ENCODE data around the gene CRPPA. TPM values are rescaled to one million over a fixed set of nuclear protein-coding genes. Genes with fewer than 3 reads are reported as not detected.

CRPPA gene
- polyA plus RNA-seq, 3 donors from 2014 or later = 0.28 to 0.82 (median 0.65) TPM

GRCh38 chr7:16438988-16439387, 17.6 kb upstream of the CRPPA start:
- DNase-seq = no peak
- peaks cover 0 to 2% (median 0%) of the 10 kb centered on the region in 3 donors for H3K27me3 Mint-ChIP-seq (ENCODE audit: low read depth in 3 of 3)
- H3K36me3 Mint-ChIP-seq = peaks cover 0 to 4% (median 0%) of the 10 kb centered on the region in 3 donors
- no peaks in the 10 kb centered on the region for H3K9me3 Mint-ChIP-seq
- no peak overlapping the region for H3K27ac Mint-ChIP-seq
- no peak overlapping the region for H3K4me3 Mint-ChIP-seq
- H3K4me1 Mint-ChIP-seq = no peaks in the 10 kb centered on the region

- Mint-ChIP-seq H3K4me1 (peaks cover 0 to 6% of the 10 kb centered on the region in 2 donors), H3K36me3 (no peaks in the 10 kb centered on the region), H3K27me3 (ENCODE audit: low read depth in 3 of 3) (no peaks in the 10 kb centered on the region), H3K27ac (no peak overlapping the region), H3K9me3 (no peaks in the 10 kb centered on the region), H3K4me3 (no peak overlapping the region)
- no peak for DNase-seq
Observed at GRCh38 chr7:16436306-16436705, 15.0 kb upstream of the CRPPA start.

- Mint-ChIP-seq H3K9me3 (no peaks in the 10 kb centered on the region), H3K27ac (peak overlapping the region in 1 of 6 donors; percentile 13), H3K36me3 (no peaks in the 10 kb centered on the region), H3K4me1 (peaks cover 2 to 11% of the 10 kb centered on the region in 2 donors), H3K27me3 (ENCODE audit: low read depth in 3 of 3) (no peaks in the 10 kb centered on the region), H3K4me3 (no peak overlapping the region)
- DNase-seq = no peak
Observed at GRCh38 chr7:16433568-16434122, 12.3 kb upstream of the CRPPA start.

GRCh38 chr7:16432425-16432731, 11.0 kb upstream of the CRPPA start:
- H3K4me3 Mint-ChIP-seq = no peak overlapping the region
- H3K9me3 Mint-ChIP-seq = no peaks in the 10 kb centered on the region
- H3K36me3 Mint-ChIP-seq = no peaks in the 10 kb centered on the region
- DNase-seq = no peak
- H3K4me1 Mint-ChIP-seq = peaks cover 3 to 15% of the 10 kb centered on the region in 2 donors
- no peaks in the 10 kb centered on the region for H3K27me3 Mint-ChIP-seq (ENCODE audit: low read depth in 3 of 3)
- no peak overlapping the region for H3K27ac Mint-ChIP-seq

- Mint-ChIP-seq H3K27me3 (ENCODE audit: low read depth in 3 of 3) (no peaks in the 10 kb centered on the region), H3K36me3 (no peaks in the 10 kb centered on the region), H3K9me3 (no peaks in the 10 kb centered on the region), H3K4me1 (peaks cover 3 to 15% of the 10 kb centered on the region in 2 donors), H3K27ac (no peak overlapping the region), H3K4me3 (no peak overlapping the region)
- DNase-seq = peak in 2 of 3 donors; percentile 17 to 24
Observed at GRCh38 chr7:16431646-16432424, 10.5 kb upstream of the CRPPA start.

GRCh38 chr7:16430133-16430532, 8.8 kb upstream of the CRPPA start:
- Mint-ChIP-seq H3K9me3 (no peaks in the 10 kb centered on the region), H3K27me3 (ENCODE audit: low read depth in 3 of 3) (no peaks in the 10 kb centered on the region), H3K4me1 (peaks cover 3 to 15% of the 10 kb centered on the region in 2 donors), H3K27ac (no peak overlapping the region), H3K4me3 (no peak overlapping the region), H3K36me3 (no peaks in the 10 kb centered on the region)
- no peak for DNase-seq

- H3K4me1 Mint-ChIP-seq = peaks cover 3 to 13% of the 10 kb centered on the region in 2 donors
- H3K27ac Mint-ChIP-seq = no peak overlapping the region
- peaks cover 0 to 3% (median 0%) of the 10 kb centered on the region in 3 donors for H3K27me3 Mint-ChIP-seq (ENCODE audit: low read depth in 3 of 3)
- H3K9me3 Mint-ChIP-seq = no peaks in the 10 kb centered on the region
- no peak for DNase-seq
- H3K4me3 Mint-ChIP-seq = no peak overlapping the region
- no peaks in the 10 kb centered on the region for H3K36me3 Mint-ChIP-seq
Observed at GRCh38 chr7:16428672-16429071, 7.3 kb upstream of the CRPPA start.

- no peak for DNase-seq
- no peaks in the 10 kb centered on the region for H3K9me3 Mint-ChIP-seq
- H3K27ac Mint-ChIP-seq = no peak overlapping the region
- peaks cover 3 to 9% of the 10 kb centered on the region in 2 donors for H3K4me1 Mint-ChIP-seq
- H3K4me3 Mint-ChIP-seq = no peak overlapping the region
- H3K36me3 Mint-ChIP-seq = no peaks in the 10 kb centered on the region
- H3K27me3 Mint-ChIP-seq (ENCODE audit: low read depth in 3 of 3) = peaks cover 0 to 3% (median 0%) of the 10 kb centered on the region in 3 donors
Observed at GRCh38 chr7:16428182-16428581, 6.8 kb upstream of the CRPPA start.

GRCh38 chr7:16423761-16424160, 2.4 kb upstream of the CRPPA start:
- Mint-ChIP-seq H3K27me3 (ENCODE audit: low read depth in 3 of 3) (peaks cover 4 to 6% (median 6%) of the 10 kb centered on the region in 3 donors), H3K36me3 (no peaks in the 10 kb centered on the region), H3K9me3 (no peaks in the 10 kb centered on the region), H3K4me1 (peaks cover 24 to 31% of the 10 kb centered on the region in 2 donors), H3K27ac (no peak overlapping the region), H3K4me3 (no peak overlapping the region)
- no peak for DNase-seq

GRCh38 chr7:16422917-16423316, 1.6 kb upstream of the CRPPA start:
- Mint-ChIP-seq H3K27me3 (ENCODE audit: low read depth in 3 of 3) (peaks cover 4 to 6% (median 6%) of the 10 kb centered on the region in 3 donors), H3K4me3 (peak overlapping the region in 3 of 5 donors; percentile 4 to 73 (median 31)), H3K27ac (no peak overlapping the region), H3K9me3 (no peaks in the 10 kb centered on the region), H3K4me1 (peaks cover 22 to 26% of the 10 kb centered on the region in 2 donors), H3K36me3 (no peaks in the 10 kb centered on the region)
- no peak for DNase-seq

- peak overlapping the region; percentile 62 to 78 (median 73) for H3K4me3 Mint-ChIP-seq
- peaks cover 4 to 6% (median 6%) of the 10 kb centered on the region in 3 donors for H3K27me3 Mint-ChIP-seq (ENCODE audit: low read depth in 3 of 3)
- H3K9me3 Mint-ChIP-seq = no peaks in the 10 kb centered on the region
- no peak for DNase-seq
- H3K27ac Mint-ChIP-seq = peak overlapping the region in 5 of 6 donors; percentile 68 to 85 (median 75)
- H3K4me1 Mint-ChIP-seq = peaks cover 22 to 26% of the 10 kb centered on the region in 2 donors
- H3K36me3 Mint-ChIP-seq = no peaks in the 10 kb centered on the region
Observed at GRCh38 chr7:16422103-16422435, 731 bp upstream of the CRPPA start.

- Mint-ChIP-seq H3K27ac (peak overlapping the region; percentile 74 to 93 (median 88)), H3K27me3 (ENCODE audit: low read depth in 3 of 3) (peaks cover 6 to 10% (median 8%) of the 10 kb centered on the region in 3 donors), H3K9me3 (no peaks in the 10 kb centered on the region), H3K4me3 (peak overlapping the region; percentile 81 to 95 (median 91)), H3K36me3 (no peaks in the 10 kb centered on the region), H3K4me1 (peaks cover 25 to 26% of the 10 kb centered on the region in 2 donors)
- DNase-seq = peak; percentile 82 to 90 (median 88)
Observed at GRCh38 chr7:16420649-16421332, 547 bp downstream of the CRPPA start.

- Mint-ChIP-seq H3K4me1 (peaks cover 25 to 26% of the 10 kb centered on the region in 2 donors), H3K4me3 (peak overlapping the region; percentile 81 to 95 (median 91)), H3K27ac (peak overlapping the region; percentile 74 to 93 (median 88)), H3K27me3 (ENCODE audit: low read depth in 3 of 3) (peaks cover 6 to 10% (median 8%) of the 10 kb centered on the region in 3 donors), H3K36me3 (no peaks in the 10 kb centered on the region), H3K9me3 (no peaks in the 10 kb centered on the region)
- no peak for DNase-seq
Observed at GRCh38 chr7:16420329-16420648, 1.0 kb downstream of the CRPPA start.

- DNase-seq = no peak
- Mint-ChIP-seq H3K36me3 (no peaks in the 10 kb centered on the region), H3K9me3 (no peaks in the 10 kb centered on the region), H3K27me3 (ENCODE audit: low read depth in 3 of 3) (peaks cover 6 to 9% (median 8%) of the 10 kb centered on the region in 3 donors), H3K4me1 (peaks cover 25 to 26% of the 10 kb centered on the region in 2 donors), H3K4me3 (peak overlapping the region; percentile 81 to 95 (median 91)), H3K27ac (peak overlapping the region; percentile 74 to 93 (median 88))
Observed at GRCh38 chr7:16419859-16420258, 1.5 kb downstream of the CRPPA start.
